ENCODE data around the gene ZNF18.

ZNF18 gene

GRCh38 chr17:12021623-12022140 is 24.4 kb upstream of the ZNF18 start:
- H3K9me3 ChIP-seq (ENCODE audit: severe bottlenecking), result no peaks in the 10 kb centered on the region
- no peak overlapping the region for H3K27ac ChIP-seq
- H3K27me3 ChIP-seq (ENCODE audit: insufficient read depth, low read depth, severe bottlenecking), result peaks cover 6% of the 10 kb centered on the region
- no peaks in the 10 kb centered on the region for H3K36me3 ChIP-seq
- peak overlapping the region; percentile 68 for H3K4me3 ChIP-seq (ENCODE audit: low read depth, low read length)
- no peak for DNase-seq
- TF ChIP-seq CTCF (IDR thresholded peaks at IDR 0.05; ENCODE audit: low read depth, low read length), result no peak

- DNase-seq, result peak; percentile 89
- Histone ChIP-seq H3K36me3 (no peaks in the 10 kb centered on the region), H3K4me3 (ENCODE audit: low read depth, low read length) (peak within 1 kb of the TSS; percentile 68), H3K27ac (peak within 1 kb of the TSS; percentile 95), H3K9me3 (ENCODE audit: severe bottlenecking) (no peaks in the 10 kb centered on the region), H3K27me3 (ENCODE audit: insufficient read depth, low read depth, severe bottlenecking) (peaks cover 6% of the 10 kb centered on the region)
- TF ChIP-seq CTCF (IDR thresholded peaks at IDR 0.05; ENCODE audit: low read depth, low read length), result no peak
Observed at GRCh38 chr17:12020642-12021622, 23.7 kb upstream of the ZNF18 start, which contains the start of gene MAP2K4. Gene MAP2K4 (plus strand): TSS chr17:12020877. CDS start chr17:12020887, 10 bp downstream.

GRCh38 chr17:12007466-12007865 is 10.2 kb upstream of the ZNF18 start:
- Histone ChIP-seq H3K9me3 (ENCODE audit: severe bottlenecking) (no peaks in the 10 kb centered on the region), H3K4me3 (ENCODE audit: low read depth, low read length) (no peak overlapping the region)

GRCh38 chr17:11999696-12000095 is 2.4 kb upstream of the ZNF18 start:
- Histone ChIP-seq H3K36me3 (no peaks in the 10 kb centered on the region), H3K27ac (no peak overlapping the region), H3K27me3 (ENCODE audit: insufficient read depth, low read depth, severe bottlenecking) (no peaks in the 10 kb centered on the region), H3K4me3 (ENCODE audit: low read depth, low read length) (no peak overlapping the region), H3K9me3 (ENCODE audit: severe bottlenecking) (no peaks in the 10 kb centered on the region)
- DNase-seq, result no peak
- TF ChIP-seq CTCF (IDR thresholded peaks at IDR 0.05; ENCODE audit: low read depth, low read length), result no peak

More at GRCh38 chr17:12007466-12007865, 10.2 kb upstream of the ZNF18 start:
- DNase-seq, result no peak
- H3K27me3 ChIP-seq (ENCODE audit: insufficient read depth, low read depth, severe bottlenecking), result no peaks in the 10 kb centered on the region
- no peaks in the 10 kb centered on the region for H3K36me3 ChIP-seq
- TF ChIP-seq CTCF (IDR thresholded peaks at IDR 0.05; ENCODE audit: low read depth, low read length), result no peak
- no peak overlapping the region for H3K27ac ChIP-seq

GRCh38 chr17:11997972-11998233 is 628 bp upstream of the ZNF18 start:
- Histone ChIP-seq H3K9me3 (ENCODE audit: severe bottlenecking) (no peaks in the 10 kb centered on the region), H3K27ac (peak overlapping the region; percentile 76), H3K4me3 (ENCODE audit: low read depth, low read length) (peak overlapping the region; percentile 58), H3K36me3 (no peaks in the 10 kb centered on the region), H3K27me3 (ENCODE audit: insufficient read depth, low read depth, severe bottlenecking) (no peaks in the 10 kb centered on the region)
- TF ChIP-seq CTCF (IDR thresholded peaks at IDR 0.05; ENCODE audit: low read depth, low read length), result no peak
- DNase-seq, result no peak

Data from WERI-Rb-1 (cell line).